HepG2 (cell line): Measurements from ENCODE around the gene MYO18A.

Source experiments
- BRF2 ChIP-seq: sonication (generic); formaldehyde crosslinking; IDR thresholded peaks from 2 replicates; pipeline ENCODE4 v1.8.1; 2022; ENCODE audit warnings: mild to moderate bottlenecking, missing genetic modification reagents
- CTCF ChIP-seq: sonication (generic); formaldehyde crosslinking; IDR thresholded peaks from 2 replicates; pipeline ENCODE4 v1.5.0; 2020; ENCODE audit warnings: mild to moderate bottlenecking, missing genetic modification reagents, moderate library complexity
- DPF2 ChIP-seq: sonication (generic); formaldehyde crosslinking; IDR thresholded peaks from 2 replicates; pipeline ENCODE4 v1.4.0; 2020; ENCODE audit warnings: mild to moderate bottlenecking, low read depth, missing genetic modification reagents, borderline replicate concordance
- ESRRA ChIP-seq: sonication (generic); formaldehyde crosslinking; IDR thresholded peaks from 2 replicates; pipeline ENCODE4 v1.5.1; 2020; ENCODE audit warnings: mild to moderate bottlenecking, low read depth, missing genetic modification reagents
- ETV6 ChIP-seq: sonication (generic); formaldehyde crosslinking; conservative IDR thresholded peaks from 2 replicates; pipeline ENCODE4 v1.4.0; 2020; ENCODE audit warnings: missing genetic modification reagents
- EZH2 ChIP-seq: conservative IDR thresholded peaks from 2 replicates; pipeline ENCODE4 v1.6.1; 2012; ENCODE audit warnings: mild to moderate bottlenecking, low read depth, low read length, moderate library complexity
- NFATC3 ChIP-seq: sonication (generic); formaldehyde crosslinking; IDR thresholded peaks from 2 replicates; pipeline ENCODE4 v1.5.1; 2020; ENCODE audit warnings: mild to moderate bottlenecking, missing genetic modification reagents
- NFYB ChIP-seq: sonication (generic); formaldehyde crosslinking; IDR thresholded peaks from 2 replicates; pipeline ENCODE4 v1.4.0; 2020; ENCODE audit warnings: missing genetic modification reagents
- POGK ChIP-seq: sonication (generic); formaldehyde crosslinking; conservative IDR thresholded peaks from 2 replicates; pipeline ENCODE4 v1.8.0; 2022; ENCODE audit warnings: mild to moderate bottlenecking, moderate library complexity, missing genetic modification reagents
- SPEN ChIP-seq: sonication (generic); formaldehyde crosslinking; IDR thresholded peaks from 2 replicates; pipeline ENCODE4 v1.5.1; 2020; ENCODE audit warnings: low read depth, mild to moderate bottlenecking, missing genetic modification reagents
- SUZ12 ChIP-seq: fragments of 150-350 bp; IDR thresholded peaks from 2 replicates; pipeline ENCODE4 v1.6.1; 2014; ENCODE audit warnings: low read depth, low read length
- XRCC5 ChIP-seq: fragments of 200-400 bp; formaldehyde crosslinking; optimal IDR thresholded peaks from 2 replicates; pipeline ENCODE3; 2017; ENCODE audit warnings: mild to moderate bottlenecking, low read length
- ZNF589 ChIP-seq: sonication (generic); formaldehyde crosslinking; conservative IDR thresholded peaks from 2 replicates; pipeline ENCODE4 v1.8.0; 2022; ENCODE audit warnings: mild to moderate bottlenecking, moderate library complexity, missing genetic modification reagents
- TF ChIP-seq, protein P1 (sequence below): sonication (generic); formaldehyde crosslinking; IDR thresholded peaks from 2 replicates; pipeline ENCODE4 v1.9.0; 2022; ENCODE audit warnings: missing genetic modification reagents, mild to moderate bottlenecking, borderline replicate concordance

DNA sequence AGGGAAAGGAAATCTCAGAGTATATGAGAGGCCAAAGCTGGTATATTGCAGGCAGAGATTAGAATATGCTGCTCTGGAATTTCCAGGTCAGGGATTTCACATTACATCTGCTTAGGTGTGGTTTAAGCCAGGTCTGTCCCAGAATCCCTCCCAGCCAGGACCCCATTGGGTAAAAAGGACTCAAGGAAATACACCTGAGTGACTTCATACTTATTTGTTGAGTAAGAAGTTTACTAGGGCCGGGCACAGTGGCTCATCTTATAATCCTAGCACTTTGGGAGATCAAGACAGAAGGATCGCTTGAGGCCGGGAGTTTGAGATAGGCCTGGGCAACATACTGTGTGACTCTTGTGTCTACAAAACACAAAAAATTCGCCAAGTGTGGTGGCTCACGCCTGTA lies 130.0 kb downstream of the MYO18A start:
- TF ChIP-seq NFYB (CRISPR knock-in tag) = no peak
- no peak for TF ChIP-seq ZNF589 (CRISPR knock-in tag)
- TF ChIP-seq ETV6 (CRISPR knock-in tag) = no peak
- no peak for TF ChIP-seq SUZ12
- TF ChIP-seq BRF2 (CRISPR knock-in tag) = no peak
- TF ChIP-seq CTCF (CRISPR knock-in tag) = no peak
- no peak for TF ChIP-seq EZH2
- TF ChIP-seq ESRRA = no peak
- no peak for TF ChIP-seq DPF2 (CRISPR knock-in tag)
- TF ChIP-seq, protein P1, sequence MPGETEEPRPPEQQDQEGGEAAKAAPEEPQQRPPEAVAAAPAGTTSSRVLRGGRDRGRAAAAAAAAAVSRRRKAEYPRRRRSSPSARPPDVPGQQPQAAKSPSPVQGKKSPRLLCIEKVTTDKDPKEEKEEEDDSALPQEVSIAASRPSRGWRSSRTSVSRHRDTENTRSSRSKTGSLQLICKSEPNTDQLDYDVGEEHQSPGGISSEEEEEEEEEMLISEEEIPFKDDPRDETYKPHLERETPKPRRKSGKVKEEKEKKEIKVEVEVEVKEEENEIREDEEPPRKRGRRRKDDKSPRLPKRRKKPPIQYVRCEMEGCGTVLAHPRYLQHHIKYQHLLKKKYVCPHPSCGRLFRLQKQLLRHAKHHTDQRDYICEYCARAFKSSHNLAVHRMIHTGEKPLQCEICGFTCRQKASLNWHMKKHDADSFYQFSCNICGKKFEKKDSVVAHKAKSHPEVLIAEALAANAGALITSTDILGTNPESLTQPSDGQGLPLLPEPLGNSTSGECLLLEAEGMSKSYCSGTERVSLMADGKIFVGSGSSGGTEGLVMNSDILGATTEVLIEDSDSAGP (CRISPR knock-in tag) = no peak
- no peak for TF ChIP-seq POGK (CRISPR knock-in tag)
- TF ChIP-seq NFATC3 = no peak
- TF ChIP-seq XRCC5 = no peak
- no peak for TF ChIP-seq SPEN (CRISPR knock-in tag)
